Measurements from ENCODE around the gene VPS13C.

Gene VPS13C

GRCh38 chr15:61851955-61852354, 208.3 kb downstream of the VPS13C start:
- Histone ChIP-seq H3K9me3 (no peaks in the 10 kb centered on the region), H3K27me3 (no peaks in the 10 kb centered on the region), H3K27ac (no peak overlapping the region), H3K4me1 (ENCODE audit: control insufficient read depth in 1 of 2, insufficient read depth in 1 of 2, low read depth in 1 of 2, low read length in 1 of 2) (no peaks in the 10 kb centered on the region), H3K36me3 (peaks cover 19% of the 10 kb centered on the region), H3K4me3 (ENCODE audit: low read depth in 1 of 2, low read length in 1 of 2) (no peak overlapping the region)
- TF ChIP-seq, protein P1, sequence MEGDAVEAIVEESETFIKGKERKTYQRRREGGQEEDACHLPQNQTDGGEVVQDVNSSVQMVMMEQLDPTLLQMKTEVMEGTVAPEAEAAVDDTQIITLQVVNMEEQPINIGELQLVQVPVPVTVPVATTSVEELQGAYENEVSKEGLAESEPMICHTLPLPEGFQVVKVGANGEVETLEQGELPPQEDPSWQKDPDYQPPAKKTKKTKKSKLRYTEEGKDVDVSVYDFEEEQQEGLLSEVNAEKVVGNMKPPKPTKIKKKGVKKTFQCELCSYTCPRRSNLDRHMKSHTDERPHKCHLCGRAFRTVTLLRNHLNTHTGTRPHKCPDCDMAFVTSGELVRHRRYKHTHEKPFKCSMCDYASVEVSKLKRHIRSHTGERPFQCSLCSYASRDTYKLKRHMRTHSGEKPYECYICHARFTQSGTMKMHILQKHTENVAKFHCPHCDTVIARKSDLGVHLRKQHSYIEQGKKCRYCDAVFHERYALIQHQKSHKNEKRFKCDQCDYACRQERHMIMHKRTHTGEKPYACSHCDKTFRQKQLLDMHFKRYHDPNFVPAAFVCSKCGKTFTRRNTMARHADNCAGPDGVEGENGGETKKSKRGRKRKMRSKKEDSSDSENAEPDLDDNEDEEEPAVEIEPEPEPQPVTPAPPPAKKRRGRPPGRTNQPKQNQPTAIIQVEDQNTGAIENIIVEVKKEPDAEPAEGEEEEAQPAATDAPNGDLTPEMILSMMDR (IDR thresholded peaks at IDR 0.05) = no peak

- no peaks in the 10 kb centered on the region for H3K9me3 ChIP-seq
- peaks cover 13% of the 10 kb centered on the region for H3K27me3 ChIP-seq
- no peaks in the 10 kb centered on the region for H3K4me1 ChIP-seq (ENCODE audit: control insufficient read depth in 1 of 2, insufficient read depth in 1 of 2, low read depth in 1 of 2, low read length in 1 of 2)
- no peak overlapping the region for H3K27ac ChIP-seq
- no peak overlapping the region for H3K4me3 ChIP-seq (ENCODE audit: low read depth in 1 of 2, low read length in 1 of 2)
- TF ChIP-seq, protein P1 (IDR thresholded peaks at IDR 0.05) = no peak
- H3K36me3 ChIP-seq = peaks cover 16% of the 10 kb centered on the region
These were observed 210.8 kb downstream of the VPS13C start for GRCh38 chr15:61849447-61849846.

DNA sequence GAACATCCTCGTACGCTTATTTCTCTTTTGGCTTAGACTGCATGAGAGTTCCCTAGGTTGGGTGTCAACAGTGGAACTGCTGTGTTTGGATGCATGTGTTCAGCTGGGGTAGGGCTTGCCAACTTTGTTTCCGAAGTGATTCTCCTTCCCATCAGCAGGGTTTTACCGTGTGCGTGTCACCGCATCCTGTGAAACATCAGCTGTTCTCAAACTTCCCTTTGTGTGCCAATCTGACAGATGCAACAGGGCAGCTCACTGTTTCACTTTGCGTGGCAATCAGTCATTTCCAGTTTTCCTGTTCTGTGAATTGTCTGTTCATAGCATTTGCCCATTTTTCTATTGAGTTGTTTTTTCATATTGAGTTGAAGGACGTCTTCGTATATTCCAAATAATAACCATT, 218.8 kb downstream of the VPS13C start:
- Histone ChIP-seq H3K36me3 (no peaks in the 10 kb centered on the region), H3K9me3 (no peaks in the 10 kb centered on the region), H3K27ac (no peak overlapping the region), H3K27me3 (peaks cover 40% of the 10 kb centered on the region), H3K4me3 (ENCODE audit: low read depth in 1 of 2, low read length in 1 of 2) (no peak overlapping the region), H3K4me1 (ENCODE audit: control insufficient read depth in 1 of 2, insufficient read depth in 1 of 2, low read depth in 1 of 2, low read length in 1 of 2) (no peaks in the 10 kb centered on the region)
- TF ChIP-seq, protein P1 (IDR thresholded peaks at IDR 0.05) = no peak

DNA sequence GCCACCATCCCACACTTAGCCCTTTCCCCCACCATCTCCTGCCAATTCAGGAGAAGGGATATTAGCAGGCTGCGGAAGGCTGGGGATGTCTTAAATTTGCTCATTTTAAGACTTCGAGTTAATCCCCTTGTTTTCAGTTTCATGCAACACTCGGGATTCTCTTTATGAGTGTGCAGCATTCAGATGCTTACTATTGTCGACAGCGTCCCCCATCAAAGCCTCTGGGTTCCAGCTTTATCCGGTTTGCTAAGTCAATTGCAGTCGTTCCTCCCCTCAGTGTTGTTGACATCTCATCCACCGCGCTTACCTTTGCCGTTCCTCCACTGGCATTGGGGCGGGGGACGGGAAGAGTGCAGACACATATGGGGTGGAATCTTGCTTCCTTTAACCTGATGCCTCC, 220.2 kb downstream of the VPS13C start:
- Histone ChIP-seq H3K27me3 (peaks cover 36% of the 10 kb centered on the region), H3K27ac (no peak overlapping the region), H3K36me3 (no peaks in the 10 kb centered on the region), H3K4me1 (ENCODE audit: control insufficient read depth in 1 of 2, insufficient read depth in 1 of 2, low read depth in 1 of 2, low read length in 1 of 2) (no peaks in the 10 kb centered on the region), H3K4me3 (ENCODE audit: low read depth in 1 of 2, low read length in 1 of 2) (no peak overlapping the region), H3K9me3 (no peaks in the 10 kb centered on the region)
- TF ChIP-seq, protein P1 (IDR thresholded peaks at IDR 0.05) = no peak

DNA sequence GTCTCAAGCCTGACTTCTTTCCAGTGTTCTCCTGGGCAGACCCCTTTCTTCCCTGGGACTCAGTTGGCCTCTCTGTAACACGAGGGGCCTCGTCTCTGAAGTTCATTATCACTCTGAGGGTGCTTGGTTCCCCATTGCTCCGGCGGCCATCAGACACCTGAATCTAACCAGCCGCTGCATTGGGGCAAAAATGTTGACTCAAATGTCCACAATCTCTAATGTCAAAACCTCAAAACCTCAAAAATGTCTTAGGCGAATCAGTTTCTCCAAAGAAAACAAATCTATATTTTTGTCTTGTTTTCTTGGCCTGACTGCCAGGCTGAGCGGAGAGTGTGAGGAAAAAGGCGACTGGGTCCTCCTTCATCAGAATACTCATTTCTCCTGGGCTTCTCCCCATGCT, 220.7 kb downstream of the VPS13C start:
- H3K27ac ChIP-seq = no peak overlapping the region
- peaks cover 37% of the 10 kb centered on the region for H3K27me3 ChIP-seq
- H3K36me3 ChIP-seq = no peaks in the 10 kb centered on the region
- no peaks in the 10 kb centered on the region for H3K9me3 ChIP-seq
- TF ChIP-seq, protein P1 (IDR thresholded peaks at IDR 0.05) = no peak
- H3K4me1 ChIP-seq (ENCODE audit: control insufficient read depth in 1 of 2, insufficient read depth in 1 of 2, low read depth in 1 of 2, low read length in 1 of 2) = no peaks in the 10 kb centered on the region
- no peak overlapping the region for H3K4me3 ChIP-seq (ENCODE audit: low read depth in 1 of 2, low read length in 1 of 2)
